Ascending aorta (tissue), 2 donors: ENCODE results near the gene CCDC169. TPM values are rescaled to one million over a fixed set of nuclear protein-coding genes. Genes with fewer than 3 reads are reported as not detected.
"Not testable (repeated sequence)": the region's sequence is repeated elsewhere in the genome, so short reads cannot be mapped to it uniquely, and the experiment has no call there.

ENCODE experiments used
- DNase-seq, 2 donors: peaks; one replicate each; pipeline ENCODE4 v3.0.0-alpha.2; 2019; ENCODE audit warnings: low spot score in 2 of 2
- H3K27ac ChIP-seq, 2 donors: fragments of 200-600 bp; sonication (generic); one replicate each; pipeline ENCODE4 v1.5.1; 2016 to 2017; ENCODE audit warnings: mild to moderate bottlenecking in 1 of 2
- H3K27me3 ChIP-seq: fragments of 200-600 bp; sonication (generic); one replicate; pipeline ENCODE4 v1.5.1; 2017
- H3K36me3 ChIP-seq, 2 donors: fragments of 200-600 bp; sonication (generic); one replicate each; pipeline ENCODE4 v1.5.1; 2016
- H3K4me1 ChIP-seq, 2 donors: fragments of 200-600 bp; sonication (generic); one replicate each; pipeline ENCODE4 v1.5.1; 2016 to 2017; ENCODE audit warnings: mild to moderate bottlenecking in 1 of 2
- H3K4me3 ChIP-seq, 2 donors: fragments of 200-600 bp; sonication (generic); one replicate each; pipeline ENCODE4 v1.5.1; 2016 to 2017; ENCODE audit warnings: mild to moderate bottlenecking in 1 of 2
- H3K9me3 ChIP-seq, 2 donors: fragments of 200-600 bp; sonication (generic); one replicate each; pipeline ENCODE4 v1.5.1; 2016
- CTCF ChIP-seq, 3 experiments: fragments of 200-600 bp in 2 of 3; fragments of 450-650 bp in 1 of 3; sonication (generic) in 2 of 3; IDR thresholded peaks; one replicate each; pipeline ENCODE4 v1.5.1; 2016 to 2019; ENCODE audit warnings: antibody characterized with exemption in 3 of 3, mild to moderate bottlenecking in 1 of 3, moderate library complexity in 1 of 3
- intact Hi-C: fragments of 100-400 bp; cut with DNase I; formaldehyde crosslinking; loops from one replicate; pipeline ENCODE4 v1.15.1; 2023
- total RNA-seq: library from RNA; depleted of rRNA; stranded (reverse); fragments of >200 nt; gene quantifications from one replicate; pipeline ENCODE4 v1.1.0, GENCODE V29; 2016

CCDC169 gene
- total RNA-seq, 1 donor from 2014 or later, result 4.7 TPM

GRCh38 chr13:36337938-36338641 is 40.5 kb upstream of the CCDC169 start:
- no peak for TF ChIP-seq CTCF (IDR thresholded peaks at IDR 0.05)
- intact Hi-C loops, result no loop called here
- Histone ChIP-seq H3K4me1 (peaks cover 0 to 14% of the 10 kb centered on the region in 2 donors), H3K4me3 (no peak overlapping the region), H3K9me3 (no peaks in the 10 kb centered on the region), H3K27ac (no peak overlapping the region), H3K36me3 (peaks cover 4 to 11% of the 10 kb centered on the region in 2 donors), H3K27me3 (no peaks in the 10 kb centered on the region)
- DNase-seq, result no peak

GRCh38 chr13:36332986-36333385 is 35.4 kb upstream of the CCDC169 start:
- H3K9me3 ChIP-seq, result no peaks in the 10 kb centered on the region
- no peak overlapping the region for H3K4me3 ChIP-seq
- TF ChIP-seq CTCF (IDR thresholded peaks at IDR 0.05), result no peak
- no peaks in the 10 kb centered on the region for H3K27me3 ChIP-seq
- intact Hi-C loops, result no loop called here
- H3K4me1 ChIP-seq, result peaks cover 0 to 21% of the 10 kb centered on the region in 2 donors
- DNase-seq, result no peak
- peaks cover 28 to 47% of the 10 kb centered on the region in 2 donors for H3K36me3 ChIP-seq
- H3K27ac ChIP-seq, result no peak overlapping the region

GRCh38 chr13:36332255-36332654 is 34.6 kb upstream of the CCDC169 start:
- DNase-seq, H3K9me3 ChIP-seq, H3K27me3 ChIP-seq, intact Hi-C loops, H3K4me3 ChIP-seq, H3K27ac ChIP-seq: not testable (repeated sequence)
- H3K36me3 ChIP-seq, result peaks cover 35 to 54% of the 10 kb centered on the region in 2 donors
- H3K4me1 ChIP-seq, result peaks cover 0 to 21% of the 10 kb centered on the region in 2 donors

- peaks cover 0 to 21% of the 10 kb centered on the region in 2 donors for H3K4me1 ChIP-seq
- H3K9me3 ChIP-seq, result no peaks in the 10 kb centered on the region
- H3K27ac ChIP-seq, result no peak overlapping the region
- intact Hi-C loops, result no loop called here
- H3K36me3 ChIP-seq, result peaks cover 41 to 64% of the 10 kb centered on the region in 2 donors
- H3K27me3 ChIP-seq, result no peaks in the 10 kb centered on the region
- DNase-seq, result no peak
- H3K4me3 ChIP-seq, result no peak overlapping the region
- no peak for TF ChIP-seq CTCF (IDR thresholded peaks at IDR 0.05)
These were observed 33.7 kb upstream of the CCDC169 start for GRCh38 chr13:36331280-36331679.

GRCh38 chr13:36329361-36329760 is 31.7 kb upstream of the CCDC169 start:
- no peak for TF ChIP-seq CTCF (IDR thresholded peaks at IDR 0.05)
- peaks cover 0 to 21% of the 10 kb centered on the region in 2 donors for H3K4me1 ChIP-seq
- peaks cover 54 to 76% of the 10 kb centered on the region in 2 donors for H3K36me3 ChIP-seq
- H3K9me3 ChIP-seq, result no peaks in the 10 kb centered on the region
- H3K27me3 ChIP-seq, result no peaks in the 10 kb centered on the region
- no peak overlapping the region for H3K27ac ChIP-seq
- DNase-seq, result no peak
- no peak overlapping the region for H3K4me3 ChIP-seq
- intact Hi-C loops, result no loop called here

- Histone ChIP-seq H3K4me1 (peaks cover 0 to 17% of the 10 kb centered on the region in 2 donors), H3K36me3 (peaks cover 60 to 78% of the 10 kb centered on the region in 2 donors), H3K4me3 (no peak overlapping the region), H3K27me3 (no peaks in the 10 kb centered on the region), H3K27ac (no peak overlapping the region), H3K9me3 (no peaks in the 10 kb centered on the region)
- DNase-seq, result no peak
- intact Hi-C loops, result no loop called here
- TF ChIP-seq CTCF (IDR thresholded peaks at IDR 0.05), result no peak
These were observed 31.2 kb upstream of the CCDC169 start for GRCh38 chr13:36328821-36329220.
